HG02981 (cell line): ENCODE results near the gene POPDC3.

Source experiments
- ATAC-seq: cut with Tn5 transposase; IDR thresholded peaks from one replicate; pipeline ENCODE4 v1.9.1; 2021; ENCODE audit warnings: mild to moderate bottlenecking, moderate library complexity; ENCODE audit not compliant: unreplicated experiment

The POPDC3 gene

DNA sequence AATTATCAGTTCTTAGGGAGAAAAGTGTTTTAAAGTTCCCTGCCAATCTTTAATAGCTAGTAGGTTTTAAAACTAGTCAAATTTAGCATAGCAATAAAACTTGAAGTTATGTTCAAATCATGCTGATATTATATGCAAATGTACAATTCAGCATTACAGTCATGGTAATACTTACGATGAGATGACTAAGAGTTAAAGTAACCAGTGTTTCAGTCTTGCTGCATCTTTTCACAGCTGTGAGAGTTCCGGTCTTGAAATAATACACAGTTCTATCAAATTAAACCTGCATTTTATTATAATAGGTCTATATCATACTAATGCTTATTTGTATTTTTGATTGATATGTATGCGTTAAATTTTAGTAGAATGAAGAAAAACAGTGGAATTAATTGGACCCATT lies 26.1 kb downstream of the POPDC3 start:
- ATAC-seq, result no peak

DNA sequence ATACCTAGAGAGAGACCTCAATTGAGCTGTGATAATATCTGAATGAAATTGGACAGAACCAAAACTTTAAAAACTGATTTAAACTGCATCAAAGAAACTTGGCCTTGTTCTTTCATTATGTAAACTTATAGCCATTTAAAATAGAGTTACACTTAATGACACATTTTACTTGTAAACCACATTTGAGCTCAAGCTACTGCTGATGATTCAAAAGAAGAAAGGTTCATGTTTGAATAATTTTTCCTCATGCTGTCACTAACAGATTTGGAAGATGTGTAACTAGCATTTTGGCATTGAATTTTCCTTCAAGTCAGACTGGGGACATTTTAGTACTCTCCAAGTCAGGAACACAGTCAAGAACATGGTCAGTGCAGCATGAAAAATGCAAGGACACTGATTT lies 26.9 kb downstream of the POPDC3 start:
- no peak for ATAC-seq

DNA sequence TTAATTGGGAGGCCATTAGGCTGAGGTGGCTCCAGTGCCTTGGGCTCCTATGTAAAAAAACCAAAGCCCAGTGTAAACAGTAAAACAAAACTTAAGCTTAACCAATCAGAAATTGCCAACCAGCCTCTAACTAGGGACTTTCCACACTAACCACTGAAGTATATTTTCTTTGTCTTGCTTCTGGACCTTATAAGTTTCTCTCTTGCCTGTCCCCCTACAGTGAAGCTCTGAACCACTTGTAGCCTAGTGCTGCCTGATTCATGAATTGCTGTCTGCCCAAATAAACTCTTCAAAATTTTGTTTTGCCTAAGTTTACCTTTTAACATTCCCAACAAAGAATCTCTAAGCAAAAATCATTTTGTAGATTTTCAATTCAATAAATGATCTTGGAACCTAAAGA lies 28.2 kb downstream of the POPDC3 start:
- ATAC-seq, result no peak

DNA sequence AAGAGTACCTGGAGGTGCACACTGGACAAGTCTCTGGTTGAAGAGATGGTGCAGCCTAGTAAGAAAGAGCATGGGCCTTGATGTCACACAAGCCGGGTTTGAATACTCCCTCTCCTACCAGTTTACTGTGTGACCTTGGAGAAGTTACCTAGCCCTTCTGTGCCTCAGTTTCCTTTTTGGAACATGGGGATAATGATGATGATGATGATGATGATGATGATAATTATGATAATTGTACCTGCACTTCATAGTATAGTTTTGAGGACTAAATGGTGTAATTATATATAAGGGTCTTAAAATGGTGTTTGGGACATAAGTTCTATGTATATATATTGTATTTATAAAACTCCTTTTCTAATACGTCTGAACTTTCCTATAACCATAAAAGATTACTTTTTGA lies 41.7 kb downstream of the POPDC3 start:
- no peak for ATAC-seq

DNA sequence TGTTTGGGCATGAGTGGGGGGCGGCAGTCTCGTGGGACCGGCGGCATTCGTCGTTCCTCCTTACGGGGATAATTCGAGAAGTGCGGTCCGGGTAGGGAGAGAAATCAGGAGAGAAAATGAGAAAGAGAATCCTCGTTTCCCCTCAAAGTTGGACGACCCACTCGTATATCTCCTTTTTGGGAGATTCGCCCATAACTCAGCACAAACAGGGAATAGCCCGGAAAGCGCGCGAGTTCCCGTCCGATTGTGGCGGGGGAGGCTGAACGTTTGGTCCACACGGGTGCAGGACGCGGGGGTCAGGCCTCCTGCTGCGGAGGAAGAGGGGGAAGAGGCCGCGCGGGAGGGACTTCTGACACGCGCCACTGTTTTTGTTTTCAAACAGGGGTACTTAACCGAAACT lies 42.4 kb downstream of the POPDC3 start:
- no peak for ATAC-seq

DNA sequence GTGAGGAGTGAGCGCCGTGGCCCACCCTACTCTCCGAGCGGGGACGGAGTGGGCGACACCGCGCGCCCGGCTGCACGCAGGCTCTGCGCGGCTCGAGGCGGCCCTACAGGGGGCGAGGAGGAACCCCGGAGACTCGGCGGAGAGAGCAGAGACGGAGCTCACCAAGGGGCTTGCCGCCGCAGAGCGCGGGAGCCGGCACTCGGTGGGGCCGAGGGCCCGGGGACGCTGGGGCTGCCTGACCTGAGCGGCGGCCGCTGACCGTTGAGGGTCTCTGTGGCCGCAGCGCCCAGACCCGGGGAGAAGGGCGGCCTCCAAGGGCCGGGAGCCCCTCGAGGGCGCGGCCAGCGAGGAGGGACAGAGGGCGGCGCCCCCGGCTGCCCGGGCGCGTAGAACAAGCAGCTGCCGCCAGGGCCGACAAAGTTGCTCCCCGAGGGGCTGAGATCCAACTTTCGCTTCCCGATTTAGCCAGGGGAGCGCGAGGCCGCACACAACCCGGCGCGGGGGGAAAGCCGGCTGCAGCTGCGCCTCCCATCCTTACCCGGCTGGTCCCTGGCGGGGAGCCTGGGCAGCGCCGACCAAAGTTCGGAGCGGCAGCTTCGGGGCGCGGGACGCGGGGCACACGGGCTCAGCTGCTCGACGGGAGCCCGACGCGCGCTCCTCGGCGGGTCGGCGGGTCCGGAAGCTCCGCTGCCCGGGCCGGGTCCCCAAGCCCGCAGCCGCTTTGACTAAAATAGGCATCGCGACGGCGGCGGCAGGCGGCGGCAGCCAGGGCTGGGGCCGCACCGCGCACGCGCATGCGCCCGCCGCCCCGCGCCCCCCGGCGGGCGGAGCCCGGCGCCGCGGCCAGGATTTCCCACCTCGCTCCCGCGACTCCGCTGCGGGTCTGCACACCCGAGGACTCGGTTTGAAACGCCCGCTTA lies 43.1 kb downstream of the POPDC3 start:
- ATAC-seq, result no peak

DNA sequence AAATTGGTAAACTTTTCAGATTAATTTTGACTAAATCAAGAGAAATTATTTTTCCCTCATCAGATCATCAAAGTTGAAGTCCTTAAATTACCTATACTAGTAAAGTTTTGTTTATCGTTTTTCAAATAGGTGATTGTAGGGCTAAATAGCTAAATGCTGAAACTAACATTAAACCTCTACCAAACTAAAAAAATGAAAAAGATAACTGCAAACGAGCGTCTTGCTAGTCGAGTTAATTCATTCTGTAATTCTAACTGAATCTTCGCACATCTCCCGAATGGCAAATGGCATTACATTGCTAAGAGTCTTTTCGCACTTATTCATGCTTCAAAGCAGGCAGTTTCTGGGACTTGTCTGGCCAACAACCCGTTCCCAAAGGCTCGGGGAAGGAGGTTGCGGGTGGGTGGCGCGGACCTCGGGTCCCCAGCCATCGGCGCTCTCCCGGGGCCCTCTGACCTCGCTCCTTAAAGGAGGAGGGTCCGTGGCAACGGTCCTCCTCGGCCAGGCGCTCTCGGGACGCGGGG lies 43.8 kb downstream of the POPDC3 start:
- no peak for ATAC-seq

DNA sequence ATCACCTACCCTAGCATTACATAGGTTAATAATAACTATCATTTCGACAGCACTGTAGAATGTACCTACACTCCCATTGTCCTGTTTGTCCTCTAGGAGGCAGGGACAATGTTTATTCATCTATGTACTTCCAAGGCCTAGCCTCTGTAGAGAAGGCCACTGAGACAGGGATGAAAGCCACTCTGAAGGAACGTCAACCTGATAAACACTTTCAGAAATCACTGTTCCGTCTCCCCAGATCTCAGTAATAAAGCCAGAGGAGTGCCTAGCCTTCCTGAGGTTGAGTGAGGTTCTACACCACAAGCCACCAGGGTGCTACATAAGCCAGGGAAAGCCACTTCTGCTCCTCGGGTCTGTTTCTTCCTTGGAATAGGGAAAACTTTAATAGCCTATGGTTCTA lies 44.8 kb downstream of the POPDC3 start:
- no peak for ATAC-seq

DNA sequence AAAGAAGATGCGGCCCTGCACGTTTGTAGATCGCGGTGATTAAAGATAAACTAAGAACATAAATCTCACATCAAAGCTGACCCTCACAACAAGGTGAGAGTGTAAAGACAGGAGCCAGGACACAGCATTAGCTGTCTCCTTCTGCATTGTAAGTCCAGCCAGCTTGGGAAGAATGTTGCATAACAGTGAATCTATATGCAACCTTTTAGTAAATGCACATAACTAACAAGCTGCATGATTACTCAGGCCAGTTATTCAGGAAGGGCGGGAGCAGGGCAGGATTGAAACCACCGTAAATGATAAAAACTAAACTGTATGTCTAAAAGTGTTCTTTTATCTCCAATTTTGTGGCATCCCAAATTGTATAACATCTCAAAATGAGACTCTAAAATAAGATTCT lies 57.1 kb downstream of the POPDC3 start:
- no peak for ATAC-seq

DNA sequence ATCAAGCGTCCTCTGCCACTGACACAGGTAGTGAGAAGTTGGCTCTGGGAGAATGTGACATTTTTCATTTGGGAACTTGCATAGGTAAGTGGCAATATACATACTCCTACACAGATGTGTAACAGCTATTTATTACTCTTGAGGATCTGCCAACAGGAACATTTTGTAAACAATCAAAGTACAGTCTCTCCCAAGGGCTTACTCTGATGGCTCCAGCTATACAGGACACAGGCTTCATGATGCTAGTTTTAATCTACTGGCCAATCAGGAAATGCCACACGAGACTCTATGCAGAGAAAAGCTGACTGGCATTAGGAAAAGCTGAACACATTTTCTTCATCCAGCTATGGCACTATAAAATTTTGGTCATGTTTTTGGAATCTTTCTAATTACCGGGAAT lies 57.8 kb downstream of the POPDC3 start:
- ATAC-seq, result no peak

DNA sequence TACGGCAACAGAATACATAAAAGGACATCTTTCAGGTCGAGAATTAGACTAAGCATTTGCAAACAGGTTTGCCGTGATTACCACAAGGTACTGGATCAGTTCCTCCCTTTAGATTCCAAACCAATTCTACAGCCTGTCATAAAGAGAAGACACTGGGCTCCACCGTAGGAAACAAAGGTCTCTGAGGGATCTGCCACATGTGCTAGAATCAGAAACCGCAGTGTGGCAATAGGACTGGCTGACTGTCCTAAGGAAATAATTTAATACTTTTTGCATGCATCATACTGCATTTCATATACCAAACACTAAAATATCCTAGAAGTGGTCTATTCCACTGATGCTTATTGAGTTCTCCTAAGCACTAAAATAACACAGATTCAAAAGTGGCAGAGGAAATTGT lies 59.2 kb downstream of the POPDC3 start:
- no peak for ATAC-seq

DNA sequence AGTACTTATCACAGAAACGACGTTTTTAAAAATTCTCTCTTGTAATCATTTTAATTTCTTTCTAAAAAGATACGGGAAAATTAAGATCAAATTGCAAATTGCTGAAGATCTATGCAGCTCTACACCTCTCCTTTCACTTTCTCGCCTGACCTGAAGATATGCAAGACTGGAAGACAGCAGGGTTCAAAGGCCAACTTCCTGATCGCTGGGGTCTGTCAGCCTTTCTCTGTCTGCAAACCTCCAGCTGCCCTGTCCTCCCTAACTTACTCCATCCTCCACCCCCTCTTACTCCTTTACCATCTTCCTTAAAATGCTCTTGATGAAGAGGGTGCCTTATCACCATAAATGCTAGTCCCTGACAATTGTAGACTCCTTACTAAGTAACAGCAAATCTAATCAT lies 63.7 kb downstream of the POPDC3 start:
- ATAC-seq, result no peak

DNA sequence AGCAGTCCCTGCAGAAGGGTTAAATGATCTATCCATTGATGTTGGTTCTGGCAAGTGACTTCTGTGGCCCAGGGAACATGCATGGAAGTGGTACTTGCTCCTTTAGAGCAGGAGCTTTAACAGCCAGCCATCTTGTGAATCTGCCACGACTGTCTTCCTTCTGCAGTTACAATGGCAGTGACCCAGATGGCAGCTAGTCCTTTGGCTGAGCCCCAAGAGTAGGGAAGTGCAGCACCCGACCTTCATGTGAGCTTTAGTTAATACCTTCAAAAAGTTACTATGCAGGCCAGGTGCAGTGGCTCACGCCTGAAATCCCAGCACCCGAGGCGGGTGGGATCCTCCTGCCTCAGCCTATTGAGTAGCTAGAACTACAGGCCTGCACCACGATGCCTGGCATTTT lies 66.4 kb downstream of the POPDC3 start:
- ATAC-seq, result no peak

DNA sequence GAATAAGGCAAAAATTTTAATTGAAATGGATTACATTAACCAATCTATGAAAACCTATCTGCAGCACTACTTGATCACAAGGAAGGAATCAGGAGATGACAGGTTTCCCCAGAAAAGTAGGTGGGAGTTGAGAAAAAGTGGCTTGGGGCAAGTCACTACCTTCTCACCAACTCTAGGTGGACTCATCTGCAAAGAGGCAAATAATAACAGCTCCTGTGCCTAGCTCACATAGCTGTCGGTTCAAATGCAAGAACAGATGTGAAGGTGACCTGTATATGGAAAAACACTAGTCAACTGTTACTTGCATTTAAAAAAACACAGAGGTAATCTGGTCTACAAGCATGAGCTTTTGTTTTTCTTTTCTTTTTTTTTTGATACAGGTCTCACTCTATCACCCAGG lies 67.2 kb downstream of the POPDC3 start:
- no peak for ATAC-seq

DNA sequence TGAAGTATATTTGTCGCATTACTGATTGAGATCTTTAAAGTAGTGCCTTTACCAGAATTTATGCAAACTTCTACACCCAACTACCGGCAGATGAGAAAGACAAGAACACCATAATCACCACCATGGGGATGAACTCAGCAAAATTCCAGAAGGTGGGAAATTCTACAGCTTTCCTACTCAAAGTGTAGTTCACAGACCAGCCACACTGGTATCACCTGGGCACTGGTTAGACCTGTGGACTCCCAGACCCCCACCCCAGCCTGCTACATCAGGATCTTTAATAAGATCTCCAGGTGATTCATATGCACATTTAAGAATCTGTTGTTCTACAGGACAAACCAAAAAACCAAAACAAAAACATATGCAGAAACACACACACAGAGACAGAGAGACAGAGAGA lies 67.9 kb downstream of the POPDC3 start:
- ATAC-seq, result no peak

DNA sequence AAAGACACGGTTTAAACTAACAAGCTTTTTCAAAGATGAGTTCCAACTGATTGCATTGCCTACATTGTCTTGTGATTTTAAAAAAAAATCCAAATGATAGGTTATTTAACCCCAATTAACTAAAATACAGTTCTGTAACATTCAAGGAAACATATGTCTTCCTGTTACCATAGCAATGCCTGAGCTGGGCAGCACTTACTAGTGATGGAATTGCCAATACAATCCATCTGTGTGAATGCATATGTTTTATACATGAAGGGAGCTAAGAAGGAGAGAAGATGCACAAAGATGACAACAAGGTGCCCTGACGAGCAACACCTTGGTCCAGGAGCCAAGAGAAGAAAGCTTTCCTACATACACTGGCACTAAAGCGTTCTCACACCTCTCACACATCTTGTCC lies 68.7 kb downstream of the POPDC3 start:
- no peak for ATAC-seq

DNA sequence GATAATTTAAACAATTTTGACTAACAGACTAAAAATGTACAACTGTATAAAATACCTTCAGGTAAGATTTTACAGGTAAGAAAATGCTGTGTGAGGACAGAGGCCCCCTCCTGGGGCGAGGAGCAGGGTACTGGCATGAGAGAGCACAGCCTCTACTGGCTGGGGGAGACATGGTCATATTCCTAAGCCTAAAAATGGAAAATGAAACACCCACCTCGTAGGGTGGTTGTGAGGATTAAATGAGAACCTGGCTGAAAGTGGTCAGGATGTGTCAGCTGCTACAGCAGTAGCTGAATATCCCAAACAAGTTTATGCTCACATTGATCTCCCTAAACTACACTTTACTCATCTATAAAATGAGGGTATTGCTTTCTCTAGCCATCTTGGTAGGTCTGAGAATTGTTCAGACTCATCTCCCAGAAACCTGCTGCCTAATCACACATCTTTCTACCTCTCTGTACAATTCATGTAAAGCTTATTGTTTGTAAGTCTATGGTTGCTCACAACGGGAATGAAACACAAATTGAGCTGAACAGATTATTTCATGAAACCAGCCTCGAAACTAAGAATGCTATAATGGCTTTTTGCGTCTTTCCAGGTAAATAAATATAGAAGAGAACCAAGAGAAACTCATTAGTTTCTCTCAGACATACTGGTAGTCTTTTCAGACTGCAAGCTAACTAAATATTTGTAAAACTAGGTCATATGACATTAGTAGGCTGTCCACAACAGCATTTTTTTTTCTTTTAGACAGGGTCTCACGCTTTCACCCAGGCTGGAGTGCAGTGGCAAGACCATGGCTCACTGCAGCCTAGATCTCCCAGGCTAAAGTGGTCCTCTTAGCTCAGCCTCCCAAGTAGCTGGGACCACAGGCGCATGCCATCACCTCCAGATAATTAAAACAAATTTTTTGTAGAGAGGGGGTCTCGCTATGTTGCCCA lies 69.6 kb downstream of the POPDC3 start:
- no peak for ATAC-seq

DNA sequence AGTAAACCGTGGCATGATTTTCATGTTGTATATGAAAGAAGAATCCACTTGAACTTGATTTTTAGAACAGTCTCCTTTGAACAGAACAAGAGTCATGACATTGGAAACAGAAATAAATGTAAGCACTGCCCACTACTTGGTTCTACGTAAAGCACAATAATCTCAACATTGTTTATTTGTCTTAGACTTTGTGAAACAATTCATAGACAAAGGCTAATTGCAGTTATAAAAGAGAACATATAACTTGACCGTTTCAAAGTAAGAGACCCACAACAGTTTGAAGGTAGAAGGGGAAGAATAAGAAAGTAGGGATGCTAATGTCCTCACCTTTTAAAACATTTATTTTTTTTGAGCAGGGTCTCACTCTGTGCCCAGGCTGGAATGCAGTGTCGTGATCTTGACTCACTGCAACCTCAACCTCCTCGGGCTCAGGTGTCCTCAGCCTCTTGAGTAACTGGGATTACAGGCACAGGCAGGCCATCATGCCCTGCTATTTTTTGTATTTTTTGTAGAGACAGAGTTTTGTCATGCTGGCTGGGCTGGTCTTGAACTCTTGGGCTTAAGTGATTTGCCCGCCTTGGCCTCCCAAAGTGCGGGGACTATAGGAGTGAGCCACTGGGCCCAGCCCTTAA lies 71.1 kb downstream of the POPDC3 start:
- no peak for ATAC-seq
